K562 (cell line): ENCODE results near the gene CC2D1A.

Experiments
- CCNT2 ChIP-seq: IDR thresholded peaks from 2 replicates; pipeline ENCODE4 v1.6.1; 2011; ENCODE audit warnings: borderline replicate concordance, low read depth, mild to moderate bottlenecking, moderate library complexity, mixed read lengths, low read length; ENCODE audit not compliant: insufficient read length; ENCODE audit errors: extremely low read depth
- ELF4 ChIP-seq: fragments of 450-650 bp; formaldehyde crosslinking; IDR thresholded peaks from 2 replicates; pipeline ENCODE4 v1.4.0; 2022; ENCODE audit warnings: missing genetic modification characterization
- PBX2 ChIP-seq, 2 experiments: IDR thresholded peaks in 1 of 2; conservative IDR thresholded peaks in 1 of 2; 2 replicates each; pipeline ENCODE4 v1.6.1; 2016; ENCODE audit warnings: low read depth in 2 of 2, mild to moderate bottlenecking in 1 of 2, missing compliant biosample characterization in 1 of 2, missing genetic modification characterization in 1 of 2, moderate library complexity in 1 of 2
- PHF21A ChIP-seq: fragments of 450-650 bp; IDR thresholded peaks from 2 replicates; pipeline ENCODE4 v1.6.1; 2017; ENCODE audit warnings: low read depth, borderline replicate concordance
- POLR2A ChIP-seq: fragments of 450-650 bp; conservative IDR thresholded peaks from 2 replicates; pipeline ENCODE4 v1.6.1; 2016
- UBTF ChIP-seq, 2 experiments: IDR thresholded peaks; 2 replicates each; pipeline ENCODE4 v1.6.1; 2012; ENCODE audit warnings: improper control_type of control experiment in 2 of 2, low read depth in 2 of 2, low read length in 2 of 2, borderline replicate concordance in 1 of 2
- ZNF133 ChIP-seq: fragments of 250-450 bp; sonication (Bioruptor Pico); IDR thresholded peaks from 2 replicates; pipeline ENCODE4 v1.4.0; 2020; ENCODE audit warnings: mild to moderate bottlenecking
- ZNF24 ChIP-seq: fragments of 450-650 bp; IDR thresholded peaks from 2 replicates; pipeline ENCODE4 v1.6.1; 2016
- ZNF280A ChIP-seq: fragments of 450-650 bp; IDR thresholded peaks from 2 replicates; pipeline ENCODE4 v1.6.1; 2018; ENCODE audit warnings: mild to moderate bottlenecking, low read depth; ENCODE audit not compliant: partially characterized antibody
- ZNF75A ChIP-seq: fragments of 450-650 bp; formaldehyde crosslinking; IDR thresholded peaks from 2 replicates; pipeline ENCODE4 v1.4.0; 2020; ENCODE audit warnings: mild to moderate bottlenecking
- TF ChIP-seq, protein P1 (sequence below): sonication (generic); formaldehyde crosslinking; IDR thresholded peaks from 2 replicates; pipeline ENCODE4 v1.8.0; 2023; ENCODE audit warnings: mild to moderate bottlenecking, missing genetic modification reagents
- TF ChIP-seq, protein P2 (sequence below): fragments of 150-350 bp; IDR thresholded peaks from 2 replicates; pipeline ENCODE4 v1.6.1; 2014; ENCODE audit warnings: low read depth, mild to moderate bottlenecking, low read length, borderline replicate concordance
- TF ChIP-seq, protein P3 (sequence below), 3 experiments: IDR thresholded peaks in 2 of 3; conservative IDR thresholded peaks in 1 of 3; 2 replicates each; pipeline ENCODE4 v1.5.1; 2011 to 2012; ENCODE audit warnings: low read length in 3 of 3, mild to moderate bottlenecking in 3 of 3, control low read depth in 2 of 3, improper control_type of control experiment in 1 of 3, inconsistent platforms in 1 of 3, low read depth in 1 of 3, mixed read lengths in 1 of 3, moderate library complexity in 1 of 3; ENCODE audit not compliant: insufficient read depth in 2 of 3

DNA sequence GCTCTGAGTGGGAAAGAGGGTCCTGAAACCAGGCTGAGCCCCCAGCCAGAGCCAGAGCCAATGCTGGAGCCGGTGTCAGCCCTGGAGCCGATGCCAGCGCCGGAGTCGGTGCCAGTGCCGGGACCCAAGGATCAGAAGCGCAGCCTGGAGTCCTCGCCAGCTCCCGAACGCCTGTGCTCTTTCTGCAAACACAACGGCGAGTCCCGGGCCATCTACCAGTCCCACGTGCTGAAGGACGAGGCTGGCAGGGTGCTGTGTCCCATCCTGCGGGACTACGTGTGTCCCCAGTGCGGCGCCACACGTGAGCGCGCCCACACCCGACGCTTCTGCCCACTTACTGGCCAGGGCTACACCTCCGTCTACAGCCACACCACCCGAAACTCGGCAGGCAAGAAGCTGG is 28.7 kb upstream of the CC2D1A start:
- TF ChIP-seq ZNF75A (CRISPR knock-in tag) (no peak), ZNF133 (CRISPR knock-in tag) (no peak), PBX2 (CRISPR knock-in tag; IDR thresholded peaks at IDR 0.05; ENCODE audit: low read depth) (no peak), PBX2 (tag; conservative IDR thresholded peaks at IDR 0.05; ENCODE audit: low read depth) (no peak), PHF21A (no peak), ZNF280A (no peak), POLR2A (no peak), UBTF (IDR thresholded peaks at IDR 0.05; ENCODE audit: borderline replicate concordance in 1 of 2, low read depth in 2 of 2, low read length in 2 of 2) (no peak), ZNF24 (no peak), CCNT2 (no peak), ELF4 (no peak)
- TF ChIP-seq, protein P1, sequence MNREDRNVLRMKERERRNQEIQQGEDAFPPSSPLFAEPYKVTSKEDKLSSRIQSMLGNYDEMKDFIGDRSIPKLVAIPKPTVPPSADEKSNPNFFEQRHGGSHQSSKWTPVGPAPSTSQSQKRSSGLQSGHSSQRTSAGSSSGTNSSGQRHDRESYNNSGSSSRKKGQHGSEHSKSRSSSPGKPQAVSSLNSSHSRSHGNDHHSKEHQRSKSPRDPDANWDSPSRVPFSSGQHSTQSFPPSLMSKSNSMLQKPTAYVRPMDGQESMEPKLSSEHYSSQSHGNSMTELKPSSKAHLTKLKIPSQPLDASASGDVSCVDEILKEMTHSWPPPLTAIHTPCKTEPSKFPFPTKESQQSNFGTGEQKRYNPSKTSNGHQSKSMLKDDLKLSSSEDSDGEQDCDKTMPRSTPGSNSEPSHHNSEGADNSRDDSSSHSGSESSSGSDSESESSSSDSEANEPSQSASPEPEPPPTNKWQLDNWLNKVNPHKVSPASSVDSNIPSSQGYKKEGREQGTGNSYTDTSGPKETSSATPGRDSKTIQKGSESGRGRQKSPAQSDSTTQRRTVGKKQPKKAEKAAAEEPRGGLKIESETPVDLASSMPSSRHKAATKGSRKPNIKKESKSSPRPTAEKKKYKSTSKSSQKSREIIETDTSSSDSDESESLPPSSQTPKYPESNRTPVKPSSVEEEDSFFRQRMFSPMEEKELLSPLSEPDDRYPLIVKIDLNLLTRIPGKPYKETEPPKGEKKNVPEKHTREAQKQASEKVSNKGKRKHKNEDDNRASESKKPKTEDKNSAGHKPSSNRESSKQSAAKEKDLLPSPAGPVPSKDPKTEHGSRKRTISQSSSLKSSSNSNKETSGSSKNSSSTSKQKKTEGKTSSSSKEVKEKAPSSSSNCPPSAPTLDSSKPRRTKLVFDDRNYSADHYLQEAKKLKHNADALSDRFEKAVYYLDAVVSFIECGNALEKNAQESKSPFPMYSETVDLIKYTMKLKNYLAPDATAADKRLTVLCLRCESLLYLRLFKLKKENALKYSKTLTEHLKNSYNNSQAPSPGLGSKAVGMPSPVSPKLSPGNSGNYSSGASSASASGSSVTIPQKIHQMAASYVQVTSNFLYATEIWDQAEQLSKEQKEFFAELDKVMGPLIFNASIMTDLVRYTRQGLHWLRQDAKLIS (CRISPR knock-in tag), result no peak
- TF ChIP-seq, protein P2, sequence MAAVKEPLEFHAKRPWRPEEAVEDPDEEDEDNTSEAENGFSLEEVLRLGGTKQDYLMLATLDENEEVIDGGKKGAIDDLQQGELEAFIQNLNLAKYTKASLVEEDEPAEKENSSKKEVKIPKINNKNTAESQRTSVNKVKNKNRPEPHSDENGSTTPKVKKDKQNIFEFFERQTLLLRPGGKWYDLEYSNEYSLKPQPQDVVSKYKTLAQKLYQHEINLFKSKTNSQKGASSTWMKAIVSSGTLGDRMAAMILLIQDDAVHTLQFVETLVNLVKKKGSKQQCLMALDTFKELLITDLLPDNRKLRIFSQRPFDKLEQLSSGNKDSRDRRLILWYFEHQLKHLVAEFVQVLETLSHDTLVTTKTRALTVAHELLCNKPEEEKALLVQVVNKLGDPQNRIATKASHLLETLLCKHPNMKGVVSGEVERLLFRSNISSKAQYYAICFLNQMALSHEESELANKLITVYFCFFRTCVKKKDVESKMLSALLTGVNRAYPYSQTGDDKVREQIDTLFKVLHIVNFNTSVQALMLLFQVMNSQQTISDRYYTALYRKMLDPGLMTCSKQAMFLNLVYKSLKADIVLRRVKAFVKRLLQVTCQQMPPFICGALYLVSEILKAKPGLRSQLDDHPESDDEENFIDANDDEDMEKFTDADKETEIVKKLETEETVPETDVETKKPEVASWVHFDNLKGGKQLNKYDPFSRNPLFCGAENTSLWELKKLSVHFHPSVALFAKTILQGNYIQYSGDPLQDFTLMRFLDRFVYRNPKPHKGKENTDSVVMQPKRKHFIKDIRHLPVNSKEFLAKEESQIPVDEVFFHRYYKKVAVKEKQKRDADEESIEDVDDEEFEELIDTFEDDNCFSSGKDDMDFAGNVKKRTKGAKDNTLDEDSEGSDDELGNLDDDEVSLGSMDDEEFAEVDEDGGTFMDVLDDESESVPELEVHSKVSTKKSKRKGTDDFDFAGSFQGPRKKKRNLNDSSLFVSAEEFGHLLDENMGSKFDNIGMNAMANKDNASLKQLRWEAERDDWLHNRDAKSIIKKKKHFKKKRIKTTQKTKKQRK, result no peak
- TF ChIP-seq, protein P3, sequence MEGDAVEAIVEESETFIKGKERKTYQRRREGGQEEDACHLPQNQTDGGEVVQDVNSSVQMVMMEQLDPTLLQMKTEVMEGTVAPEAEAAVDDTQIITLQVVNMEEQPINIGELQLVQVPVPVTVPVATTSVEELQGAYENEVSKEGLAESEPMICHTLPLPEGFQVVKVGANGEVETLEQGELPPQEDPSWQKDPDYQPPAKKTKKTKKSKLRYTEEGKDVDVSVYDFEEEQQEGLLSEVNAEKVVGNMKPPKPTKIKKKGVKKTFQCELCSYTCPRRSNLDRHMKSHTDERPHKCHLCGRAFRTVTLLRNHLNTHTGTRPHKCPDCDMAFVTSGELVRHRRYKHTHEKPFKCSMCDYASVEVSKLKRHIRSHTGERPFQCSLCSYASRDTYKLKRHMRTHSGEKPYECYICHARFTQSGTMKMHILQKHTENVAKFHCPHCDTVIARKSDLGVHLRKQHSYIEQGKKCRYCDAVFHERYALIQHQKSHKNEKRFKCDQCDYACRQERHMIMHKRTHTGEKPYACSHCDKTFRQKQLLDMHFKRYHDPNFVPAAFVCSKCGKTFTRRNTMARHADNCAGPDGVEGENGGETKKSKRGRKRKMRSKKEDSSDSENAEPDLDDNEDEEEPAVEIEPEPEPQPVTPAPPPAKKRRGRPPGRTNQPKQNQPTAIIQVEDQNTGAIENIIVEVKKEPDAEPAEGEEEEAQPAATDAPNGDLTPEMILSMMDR (IDR thresholded peaks at IDR 0.05 in 2 of 3, conservative IDR thresholded peaks at IDR 0.05 in 1 of 3; ENCODE audit: insufficient read depth in 2 of 3, low read depth in 1 of 3, low read length in 3 of 3), result no peak
